Neural crest cell (in vitro differentiated cells): Measurements from ENCODE around the gene PDIA3. TPM values are rescaled to one million over a fixed set of nuclear protein-coding genes. Genes with fewer than 3 reads are reported as not detected.

Source experiments
- DNase-seq: peaks from one replicate; pipeline ENCODE4 v3.0.0; 2021; ENCODE audit warnings: low read depth, mixed read lengths, low spot score
- H3K27ac Mint-ChIP-seq: one replicate; pipeline ENCODE4 v1.8.0; 2021; ENCODE audit warnings: mild to moderate bottlenecking, mixed read lengths; ENCODE audit not compliant: unreplicated experiment
- H3K27me3 Mint-ChIP-seq: 2 replicates; pipeline ENCODE4 v1.8.0; 2021; ENCODE audit warnings: low read depth, mild to moderate bottlenecking, mixed read lengths
- H3K36me3 Mint-ChIP-seq: 2 replicates; pipeline ENCODE4 v1.8.0; 2021; ENCODE audit warnings: low read depth, mild to moderate bottlenecking, mixed read lengths
- H3K4me1 Mint-ChIP-seq: 2 replicates; pipeline ENCODE4 v1.8.0; 2021; ENCODE audit warnings: mixed read lengths
- H3K4me3 Mint-ChIP-seq: one replicate; pipeline ENCODE4 v1.8.0; 2021; ENCODE audit warnings: mild to moderate bottlenecking, mixed read lengths
- H3K9me3 Mint-ChIP-seq: 2 replicates; pipeline ENCODE4 v1.8.0; 2021; ENCODE audit warnings: mixed read lengths
- total RNA-seq: library from RNA; stranded (reverse); gene quantifications from 2 replicates; pipeline ENCODE4 v1.2.1, GENCODE V29; 2021
- TF ChIP-seq, protein P1 (sequence below): fragments of 200-600 bp; sonication (generic); conservative IDR thresholded peaks from 2 replicates; pipeline ENCODE4 v1.5.0; 2021; ENCODE audit warnings: antibody characterized with exemption, mild to moderate bottlenecking

The PDIA3 gene
- total RNA-seq, 1 donor from 2014 or later, result 351 TPM

DNA sequence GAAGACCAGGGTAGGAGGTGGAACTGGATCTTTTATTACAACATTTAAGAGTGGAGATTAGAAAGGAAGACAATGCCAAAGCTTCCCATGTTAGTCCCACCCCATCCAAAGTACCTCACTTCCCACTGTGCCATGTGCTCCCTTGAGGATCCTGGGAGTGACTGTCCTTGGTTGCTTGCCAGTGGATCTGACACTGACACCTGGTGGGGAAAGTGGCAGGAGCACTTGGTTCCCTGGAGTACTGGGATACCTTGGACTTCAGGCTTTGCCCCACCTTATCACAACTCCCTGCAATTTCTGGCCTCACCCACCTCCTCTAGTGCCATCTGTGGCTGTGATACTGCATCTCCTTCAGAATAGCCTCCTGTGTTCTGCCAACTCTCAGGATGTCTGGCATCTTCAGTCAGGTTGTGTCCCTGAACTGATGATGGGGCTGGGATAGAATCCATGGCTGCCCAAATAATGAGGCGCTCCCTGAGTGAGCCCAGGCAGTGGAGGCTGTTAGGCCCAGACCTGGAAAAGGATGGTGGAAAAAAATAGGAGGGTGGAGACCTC is 29.2 kb downstream of the PDIA3 start:
- Mint-ChIP-seq H3K27ac (no peak overlapping the region), H3K4me3 (peak overlapping the region; percentile 77), H3K27me3 (peaks cover 22% of the 10 kb centered on the region), H3K36me3 (peaks cover 10% of the 10 kb centered on the region), H3K9me3 (no peaks in the 10 kb centered on the region), H3K4me1 (peaks cover 8% of the 10 kb centered on the region)
- DNase-seq, result peak; percentile 14
- TF ChIP-seq, protein P1, sequence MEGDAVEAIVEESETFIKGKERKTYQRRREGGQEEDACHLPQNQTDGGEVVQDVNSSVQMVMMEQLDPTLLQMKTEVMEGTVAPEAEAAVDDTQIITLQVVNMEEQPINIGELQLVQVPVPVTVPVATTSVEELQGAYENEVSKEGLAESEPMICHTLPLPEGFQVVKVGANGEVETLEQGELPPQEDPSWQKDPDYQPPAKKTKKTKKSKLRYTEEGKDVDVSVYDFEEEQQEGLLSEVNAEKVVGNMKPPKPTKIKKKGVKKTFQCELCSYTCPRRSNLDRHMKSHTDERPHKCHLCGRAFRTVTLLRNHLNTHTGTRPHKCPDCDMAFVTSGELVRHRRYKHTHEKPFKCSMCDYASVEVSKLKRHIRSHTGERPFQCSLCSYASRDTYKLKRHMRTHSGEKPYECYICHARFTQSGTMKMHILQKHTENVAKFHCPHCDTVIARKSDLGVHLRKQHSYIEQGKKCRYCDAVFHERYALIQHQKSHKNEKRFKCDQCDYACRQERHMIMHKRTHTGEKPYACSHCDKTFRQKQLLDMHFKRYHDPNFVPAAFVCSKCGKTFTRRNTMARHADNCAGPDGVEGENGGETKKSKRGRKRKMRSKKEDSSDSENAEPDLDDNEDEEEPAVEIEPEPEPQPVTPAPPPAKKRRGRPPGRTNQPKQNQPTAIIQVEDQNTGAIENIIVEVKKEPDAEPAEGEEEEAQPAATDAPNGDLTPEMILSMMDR, result peak; percentile 53

DNA sequence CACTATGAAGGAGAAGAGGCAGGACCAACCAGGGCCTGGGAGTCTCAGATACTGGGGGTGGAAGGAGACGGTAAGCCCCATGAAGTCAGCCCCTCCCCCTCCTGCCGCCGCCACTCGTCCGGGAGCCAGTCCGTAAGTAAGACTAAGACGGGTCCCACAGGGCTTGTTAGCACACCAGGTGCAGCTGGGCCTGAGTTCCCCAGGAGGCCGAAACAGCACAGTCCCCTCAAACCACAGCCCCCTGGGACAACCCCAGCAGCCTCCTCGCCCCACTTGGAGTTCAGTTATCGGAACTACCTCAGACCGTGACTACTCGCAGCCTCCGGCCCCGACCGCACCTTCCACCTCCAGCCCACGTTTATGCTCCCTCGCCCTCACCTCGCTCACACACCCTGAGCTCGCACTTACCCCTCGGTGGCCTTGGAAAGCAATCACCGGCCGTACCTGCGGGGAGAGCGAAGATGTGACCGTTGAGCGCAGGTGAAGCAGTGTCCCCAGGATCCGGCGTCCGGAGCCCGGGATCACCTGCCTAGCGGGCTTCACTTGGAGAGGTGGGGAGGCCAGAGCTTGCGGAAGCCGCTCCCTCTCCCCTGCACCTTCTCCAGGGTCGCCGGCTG is 30.0 kb downstream of the PDIA3 start:
- Mint-ChIP-seq H3K4me1 (peaks cover 8% of the 10 kb centered on the region), H3K36me3 (peaks cover 6% of the 10 kb centered on the region), H3K4me3 (peak overlapping the region; percentile 77), H3K27ac (no peak overlapping the region), H3K9me3 (no peaks in the 10 kb centered on the region), H3K27me3 (peaks cover 23% of the 10 kb centered on the region)
- TF ChIP-seq, protein P1, result no peak
- peak; percentile 25 for DNase-seq

DNA sequence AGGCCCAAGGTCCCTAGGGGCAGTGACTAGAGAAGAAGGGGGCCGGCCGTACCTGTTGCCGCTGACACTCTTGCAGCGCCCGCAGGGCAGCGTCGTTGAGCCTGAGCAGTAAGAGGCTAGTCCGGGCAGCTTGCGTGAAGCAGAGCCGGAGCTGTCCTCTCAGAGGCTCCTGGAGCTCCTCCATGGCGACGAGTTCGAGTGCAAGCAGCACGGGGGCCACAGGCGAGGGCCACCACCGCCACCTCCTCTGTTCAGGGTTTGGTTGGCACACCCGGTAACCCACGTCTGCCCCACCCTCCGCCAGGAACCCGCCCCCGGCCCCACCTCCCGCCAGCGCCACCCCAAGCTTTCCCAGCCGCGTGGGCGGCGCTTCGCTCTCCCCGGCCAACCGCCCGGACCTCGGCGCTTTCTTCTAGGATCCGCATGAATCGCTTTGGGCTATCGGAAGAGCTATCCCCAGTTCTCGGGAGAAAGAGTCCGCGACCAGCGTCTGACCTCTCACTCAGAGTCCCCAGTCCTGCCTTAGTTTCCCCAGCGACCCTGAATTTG is 30.6 kb downstream of the PDIA3 start, which contains the start of gene ELL3:
TSS of gene ELL3 (minus strand) at position 249 of the 549 bp plus-strand sequence. CDS start at position 184, 65 bp downstream.
- H3K36me3 Mint-ChIP-seq, result peaks cover 4% of the 10 kb centered on the region
- peaks cover 23% of the 10 kb centered on the region for H3K27me3 Mint-ChIP-seq
- peak within 1 kb of the TSS; percentile 50 for H3K27ac Mint-ChIP-seq
- peak; percentile 36 for DNase-seq
- peak within 1 kb of the TSS; percentile 89 for H3K4me3 Mint-ChIP-seq
- peaks cover 8% of the 10 kb centered on the region for H3K4me1 Mint-ChIP-seq
- H3K9me3 Mint-ChIP-seq, result no peaks in the 10 kb centered on the region
- TF ChIP-seq, protein P1, result no peak

DNA sequence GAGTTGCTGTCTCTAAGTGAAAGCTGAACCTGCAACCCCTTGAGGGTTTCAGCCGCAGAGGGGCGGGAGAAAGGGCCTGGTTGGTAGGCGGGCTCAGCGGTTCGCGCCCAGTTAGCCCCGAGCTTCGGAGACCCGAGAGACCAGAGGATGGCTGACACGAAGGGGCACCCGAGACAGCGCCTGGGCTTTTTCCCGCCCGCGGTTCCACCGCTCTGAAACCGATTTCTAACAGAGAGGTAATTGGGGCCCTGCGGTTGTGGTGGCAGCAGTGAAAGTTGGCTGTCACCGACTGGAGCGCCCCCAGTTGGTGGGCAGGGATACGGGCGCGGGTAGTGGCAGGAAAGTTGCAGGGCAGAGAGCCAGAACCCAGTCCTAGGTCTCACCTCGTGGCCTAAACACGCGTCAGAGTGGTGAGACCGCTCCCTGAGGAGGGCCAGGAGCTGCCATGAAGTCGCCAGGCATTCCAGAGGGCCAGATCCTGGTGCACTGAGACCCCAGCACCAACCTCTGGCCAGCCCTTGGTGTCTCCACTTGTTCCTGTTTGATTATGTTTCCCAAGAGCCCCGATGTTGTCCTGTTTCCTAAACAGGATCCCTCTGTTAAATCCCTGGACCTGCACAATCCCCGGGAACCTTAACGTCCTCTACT is 31.2 kb downstream of the PDIA3 start:
- peak overlapping the region; percentile 89 for H3K4me3 Mint-ChIP-seq
- H3K36me3 Mint-ChIP-seq, result peaks cover 3% of the 10 kb centered on the region
- peak; percentile 63 for DNase-seq
- peak overlapping the region; percentile 50 for H3K27ac Mint-ChIP-seq
- peaks cover 8% of the 10 kb centered on the region for H3K4me1 Mint-ChIP-seq
- no peaks in the 10 kb centered on the region for H3K9me3 Mint-ChIP-seq
- TF ChIP-seq, protein P1, result peak; percentile 79
- H3K27me3 Mint-ChIP-seq, result peaks cover 23% of the 10 kb centered on the region

DNA sequence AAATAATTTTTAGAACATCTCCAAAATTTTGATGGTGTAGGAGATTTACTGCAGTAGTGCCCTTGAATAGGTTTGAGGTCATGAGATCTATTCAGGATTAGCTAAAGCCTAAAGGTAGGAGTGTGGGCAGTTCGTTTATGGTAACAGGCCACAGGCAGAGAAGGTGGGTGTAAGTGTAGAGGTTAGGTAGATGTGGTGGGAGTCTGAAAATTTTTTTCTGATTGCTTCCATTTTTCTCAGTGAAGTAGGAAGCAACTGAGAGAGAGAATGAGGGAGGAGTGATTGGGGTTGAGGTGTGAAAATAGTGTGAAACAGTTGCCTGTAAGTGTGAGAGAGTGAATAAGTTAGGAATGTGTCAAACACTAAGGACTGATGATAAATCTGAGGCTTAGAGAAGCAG is 32.8 kb downstream of the PDIA3 start:
- Mint-ChIP-seq H3K27me3 (peaks cover 23% of the 10 kb centered on the region), H3K27ac (no peak overlapping the region), H3K9me3 (no peaks in the 10 kb centered on the region), H3K4me1 (peaks cover 8% of the 10 kb centered on the region), H3K36me3 (no peaks in the 10 kb centered on the region), H3K4me3 (no peak overlapping the region)
- DNase-seq, result no peak
- TF ChIP-seq, protein P1, result no peak
